HepG2 (cell line): ENCODE data around the gene ARHGAP22. TPM values are rescaled to one million over a fixed set of nuclear protein-coding genes. Genes with fewer than 3 reads are reported as not detected.

Experiments used
- ATAC-seq: fragments of 200-7000 bp; cut with Tn5 transposase; 3 replicates; pipeline ENCODE4 v1.9.1; 2020; ENCODE audit warnings: mild to moderate bottlenecking, moderate library complexity
- BruUV-seq: library from RNA; stranded (reverse); fragments of 400-500 nt; replicated peaks from 2 replicates; lab custom pipeline; 2021; lab: Mats Ljungman, UMichigan
- CTCF ChIA-PET: fragments of 300-600 bp; formaldehyde crosslinking; extraction: SDS; loops from one replicate; lab custom pipeline; 2021; ENCODE audit warnings: low total read pairs, inconsistent platforms, low intra/inter-chr PET ratio; lab: Yijun Ruan, JAX
- POLR2A ChIA-PET: fragments of 350-600 bp; sonication (Branson Sonifier 250); formaldehyde crosslinking; loops from one replicate; lab custom pipeline; 2020; ENCODE audit warnings: antibody characterized with exemption, inconsistent platforms; lab: Yijun Ruan, JAX
- DNase-seq: peaks from one replicate; pipeline ENCODE4 v3.0.0-alpha.2; 2015; ENCODE audit warnings: low spot score
- FAIRE-seq: peaks from 3 replicates; lab custom pipeline; 2011; peaks lifted over from hg19 to GRCh38; lab: Jason Lieb, UNC
- H2AFZ ChIP-seq: one replicate; pipeline ENCODE4 v1.6.1; 2011; ENCODE audit warnings: low read length, inconsistent platforms
- H3K27ac ChIP-seq: fragments of 300-600 bp; 3 replicates; pipeline ENCODE4 v1.8.0; 2011; ENCODE audit warnings: mixed run types, mild to moderate bottlenecking, mixed read lengths, low read length, inconsistent platforms; ENCODE audit not compliant: insufficient read depth; ENCODE audit errors: extremely low read length
- H3K27me3 ChIP-seq, 2 experiments: fragments of 200-600 bp in 1 of 2; 2 replicates in 1 of 2; 3 replicates in 1 of 2; pipeline versions ENCODE4 v1.6.0 to v1.8.0; 2011; ENCODE audit warnings: low read length in 2 of 2, mild to moderate bottlenecking in 2 of 2, moderate library complexity in 2 of 2, inconsistent platforms in 1 of 2; ENCODE audit not compliant: insufficient read depth in 2 of 2, control insufficient read depth in 1 of 2
- H3K36me3 ChIP-seq, 2 experiments: fragments of 200-600 bp in 1 of 2; replicated peaks in 1 of 2; 2 replicates in 1 of 2; 3 replicates in 1 of 2; pipeline versions ENCODE4 v1.5.1 to v1.8.0; 2011; ENCODE audit warnings: low read length in 2 of 2, inconsistent platforms in 1 of 2; ENCODE audit not compliant: insufficient read depth in 2 of 2, control insufficient read depth in 1 of 2
- H3K4me1 ChIP-seq: 2 replicates; pipeline ENCODE4 v1.5.1; 2012; ENCODE audit warnings: low read length, inconsistent platforms; ENCODE audit not compliant: insufficient read depth
- H3K4me2 ChIP-seq: 2 replicates; pipeline ENCODE4 v1.6.0; 2011; ENCODE audit warnings: low read depth, low read length, inconsistent platforms
- H3K4me3 ChIP-seq, 3 experiments: fragments of 200-600 bp in 1 of 3; sonication (generic), shearing (Covaris generic) in 1 of 3; replicated peaks in 1 of 3; 2 replicates each; pipeline ENCODE4 v1.5.1; 2011 to 2016; ENCODE audit warnings: low read length in 3 of 3, inconsistent platforms in 2 of 3, low read depth in 2 of 3, mild to moderate bottlenecking in 2 of 3, control low read depth in 1 of 3, mixed read lengths in 1 of 3; ENCODE audit not compliant: insufficient read depth in 1 of 3
- H3K79me2 ChIP-seq: one replicate; pipeline ENCODE4 v1.6.1; 2011; ENCODE audit warnings: low read length, inconsistent platforms; ENCODE audit not compliant: insufficient read depth
- H3K9ac ChIP-seq: 2 replicates; pipeline ENCODE4 v1.6.0; 2011; ENCODE audit warnings: mild to moderate bottlenecking, low read depth, low read length, inconsistent platforms; ENCODE audit not compliant: insufficient read depth
- H3K9me3 ChIP-seq: 2 replicates; pipeline ENCODE4 v1.5.1; 2012; ENCODE audit warnings: mild to moderate bottlenecking, low read length
- H4K20me1 ChIP-seq: 2 replicates; pipeline ENCODE4 v1.6.0; 2011; ENCODE audit warnings: inconsistent platforms, mild to moderate bottlenecking, low read length, moderate library complexity; ENCODE audit not compliant: insufficient read depth
- CCDC6 ChIP-seq: sonication (generic); formaldehyde crosslinking; IDR thresholded peaks from 2 replicates; pipeline ENCODE4 v1.8.1; 2022; ENCODE audit warnings: mild to moderate bottlenecking, missing genetic modification reagents, moderate library complexity
- E2F1 ChIP-seq: sonication (generic); formaldehyde crosslinking; IDR thresholded peaks from 2 replicates; pipeline ENCODE4 v1.5.0; 2020; ENCODE audit warnings: missing genetic modification reagents
- KDM3A ChIP-seq: IDR thresholded peaks from 2 replicates; pipeline ENCODE4 v1.6.1; 2018; ENCODE audit warnings: low read depth, missing compliant biosample characterization
- RBM22 ChIP-seq: fragments of 200-400 bp; formaldehyde crosslinking; optimal IDR thresholded peaks from 2 replicates; pipeline ENCODE3; 2017; ENCODE audit warnings: mild to moderate bottlenecking, low read length, moderate library complexity
- REXO4 ChIP-seq: sonication (generic); formaldehyde crosslinking; IDR thresholded peaks from 2 replicates; pipeline ENCODE4 v1.8.0; 2022; ENCODE audit warnings: missing genetic modification reagents, mild to moderate bottlenecking, borderline replicate concordance
- SOX6 ChIP-seq, 2 experiments: fragments of 450-650 bp in 1 of 2; sonication (generic) in 1 of 2; formaldehyde crosslinking in 1 of 2; IDR thresholded peaks; 2 replicates each; pipeline versions ENCODE4 v1.4.0 to v1.6.1; 2017 to 2020; ENCODE audit warnings: antibody characterized with exemption in 1 of 2, mild to moderate bottlenecking in 1 of 2, missing genetic modification reagents in 1 of 2
- ZHX2 ChIP-seq, 2 experiments: sonication (generic) in 1 of 2; formaldehyde crosslinking in 1 of 2; IDR thresholded peaks; 2 replicates each; pipeline versions ENCODE4 v1.6.1 to v1.9.0; 2014 to 2022; ENCODE audit warnings: antibody characterized with exemption in 1 of 2, borderline replicate concordance in 1 of 2, inconsistent platforms in 1 of 2, low read depth in 1 of 2, missing genetic modification reagents in 1 of 2
- ZNF230 ChIP-seq: sonication (generic); formaldehyde crosslinking; IDR thresholded peaks from 2 replicates; pipeline ENCODE4 v1.4.0; 2020; ENCODE audit warnings: mild to moderate bottlenecking, missing genetic modification reagents
- ZNF296 ChIP-seq: sonication (generic); formaldehyde crosslinking; conservative IDR thresholded peaks from 2 replicates; pipeline ENCODE4 v1.5.0; 2020; ENCODE audit warnings: mild to moderate bottlenecking, missing genetic modification reagents
- WGBS: methylation state at CpG from one replicate; pipeline ENCODE4 v1.1.6; 2017; ENCODE audit warnings: low lambda C conversion rate; 5-methylcytosine and 5-hydroxymethylcytosine counted together
- in situ Hi-C: cut with HindIII; loops from 2 replicates; pipeline ENCODE4 v1.10.0; 2017; ENCODE audit warnings: low pct_unique_long_range_greater_than_20kb; ENCODE audit not compliant: extremely low pct_ligation_motif_present
- intact Hi-C: fragments of 100-400 bp; cut with micrococcal nuclease; formaldehyde crosslinking; loops from one replicate; pipeline ENCODE4 v1.10.0; 2022; ENCODE audit not compliant: unreplicated experiment
- polyA plus RNA-seq, 8 experiments: library from polyadenylated mRNA; depleted of rRNA in 3 of 8; stranded (reverse) in 7 of 8; unstranded in 1 of 8; fragments of >200 nt; fragmentation: Illumina TruSeq in 4 of 8; extraction: Trizol in 4 of 8; gene quantifications; 2 replicates each; pipeline versions ENCODE4 v1.2.1 to v1.2.3, GENCODE V29; 2011 to 2016; ENCODE audit warnings: low read depth in 4 of 8, missing spikeins in 1 of 8, mixed read lengths in 1 of 8; ENCODE audit not compliant: insufficient read depth in 1 of 8
- total RNA-seq, 5 experiments: library from RNA; depleted of rRNA; stranded (reverse); fragments of >200 nt; fragmentation: Illumina TruSeq; extraction: Trizol; gene quantifications; 2 replicates each; pipeline ENCODE4 v1.2.3, GENCODE V29; 2016; ENCODE audit warnings: low read depth in 1 of 5
- TF ChIP-seq, protein P1 (sequence below): sonication (generic); formaldehyde crosslinking; IDR thresholded peaks from 2 replicates; pipeline ENCODE4 v1.4.0; 2020; ENCODE audit warnings: mild to moderate bottlenecking, missing genetic modification reagents
- TF ChIP-seq, protein P2 (sequence below): sonication (generic); formaldehyde crosslinking; conservative IDR thresholded peaks from 2 replicates; pipeline ENCODE4 v1.4.0; 2020; ENCODE audit warnings: missing genetic modification reagents

ARHGAP22 gene
- total and polyA plus RNA-seq, 2 of the 13 experiments (the other 11 are each of a cell fraction or from before 2014, with no cell fraction given), result 0.08 to 0.38 TPM

DNA sequence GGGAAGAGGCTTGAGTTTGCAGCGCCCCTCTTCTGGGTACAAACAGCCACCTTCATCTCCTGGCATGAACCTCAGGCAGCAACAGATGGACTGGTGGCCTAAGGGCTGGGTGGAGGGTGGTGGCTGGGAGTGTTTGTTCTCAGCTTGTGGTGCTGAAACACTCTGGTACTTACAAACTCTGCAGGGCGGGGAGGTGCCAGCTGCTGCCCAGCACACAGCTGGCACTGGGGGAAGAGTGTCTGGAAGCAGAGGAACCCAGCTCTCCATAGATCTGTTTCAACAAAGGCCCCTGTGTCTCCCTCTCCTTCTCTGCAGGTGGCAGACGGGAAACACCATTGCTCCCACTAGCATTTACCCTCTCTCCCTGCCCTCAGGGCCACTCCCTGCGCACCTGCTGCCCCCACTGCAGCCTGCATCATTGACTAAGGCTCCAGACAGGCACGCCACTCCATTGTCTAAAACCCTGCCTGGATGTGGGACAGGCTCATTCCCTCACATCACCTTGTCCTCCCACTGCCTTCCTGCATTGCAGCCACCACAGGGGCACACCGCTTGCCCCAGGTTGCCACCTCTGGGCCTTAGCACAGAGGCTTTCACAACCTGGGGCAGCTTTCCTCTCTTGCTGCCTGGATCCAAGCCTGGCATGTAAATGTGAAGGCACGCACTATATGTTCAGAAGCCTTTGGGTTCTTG, 6.5 kb downstream of the ARHGAP22 start:
- Histone ChIP-seq H3K9me3 (no peaks in the 10 kb centered on the region), H3K27me3 (peaks cover 0 to 6% of the 10 kb centered on the region in 2 experiments; a peak in 1 of 5 replicates), H3K4me1 (no peaks in the 10 kb centered on the region), H3K9ac (no peak overlapping the region), H3K4me2 (no peak overlapping the region), H4K20me1 (no peaks in the 10 kb centered on the region), H2AFZ (no peak overlapping the region), H3K79me2 (no peaks in the 10 kb centered on the region), H3K4me3 (no peak overlapping the region), H3K27ac (no peak overlapping the region), H3K36me3 (no peaks in the 10 kb centered on the region)
- DNase-seq (no peak), ATAC-seq (no peak), FAIRE-seq (no peak)
- intact Hi-C loops (no loop called here), in situ Hi-C loops (no loop called here)
- ChIA-PET CTCF (no interaction called here), POLR2A (no interaction called here)
- TF ChIP-seq CCDC6 (CRISPR knock-in tag) (no peak), E2F1 (CRISPR knock-in tag) (no peak), KDM3A (CRISPR knock-in tag) (no peak), ZNF296 (CRISPR knock-in tag) (no peak), RBM22 (no peak), ZHX2 (IDR thresholded peaks at IDR 0.05; ENCODE audit: low read depth) (no peak), ZHX2 (CRISPR knock-in tag; IDR thresholded peaks at IDR 0.05; ENCODE audit: borderline replicate concordance) (no peak), REXO4 (CRISPR knock-in tag) (no peak), SOX6 (IDR thresholded peaks at IDR 0.05) (no peak), SOX6 (CRISPR knock-in tag; IDR thresholded peaks at IDR 0.05) (no peak), ZNF230 (no peak)
- TF ChIP-seq, protein P1, sequence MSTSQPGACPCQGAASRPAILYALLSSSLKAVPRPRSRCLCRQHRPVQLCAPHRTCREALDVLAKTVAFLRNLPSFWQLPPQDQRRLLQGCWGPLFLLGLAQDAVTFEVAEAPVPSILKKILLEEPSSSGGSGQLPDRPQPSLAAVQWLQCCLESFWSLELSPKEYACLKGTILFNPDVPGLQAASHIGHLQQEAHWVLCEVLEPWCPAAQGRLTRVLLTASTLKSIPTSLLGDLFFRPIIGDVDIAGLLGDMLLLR (CRISPR knock-in tag), result no peak
- TF ChIP-seq, protein P2, sequence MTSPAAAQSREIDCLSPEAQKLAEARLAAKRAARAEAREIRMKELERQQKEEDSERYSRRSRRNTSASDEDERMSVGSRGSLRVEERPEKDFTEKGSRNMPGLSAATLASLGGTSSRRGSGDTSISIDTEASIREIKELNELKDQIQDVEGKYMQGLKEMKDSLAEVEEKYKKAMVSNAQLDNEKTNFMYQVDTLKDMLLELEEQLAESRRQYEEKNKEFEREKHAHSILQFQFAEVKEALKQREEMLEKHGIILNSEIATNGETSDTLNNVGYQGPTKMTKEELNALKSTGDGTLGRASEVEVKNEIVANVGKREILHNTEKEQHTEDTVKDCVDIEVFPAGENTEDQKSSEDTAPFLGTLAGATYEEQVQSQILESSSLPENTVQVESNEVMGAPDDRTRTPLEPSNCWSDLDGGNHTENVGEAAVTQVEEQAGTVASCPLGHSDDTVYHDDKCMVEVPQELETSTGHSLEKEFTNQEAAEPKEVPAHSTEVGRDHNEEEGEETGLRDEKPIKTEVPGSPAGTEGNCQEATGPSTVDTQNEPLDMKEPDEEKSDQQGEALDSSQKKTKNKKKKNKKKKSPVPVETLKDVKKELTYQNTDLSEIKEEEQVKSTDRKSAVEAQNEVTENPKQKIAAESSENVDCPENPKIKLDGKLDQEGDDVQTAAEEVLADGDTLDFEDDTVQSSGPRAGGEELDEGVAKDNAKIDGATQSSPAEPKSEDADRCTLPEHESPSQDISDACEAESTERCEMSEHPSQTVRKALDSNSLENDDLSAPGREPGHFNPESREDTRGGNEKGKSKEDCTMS (CRISPR knock-in tag), result no peak
- BruUV-seq, result no TSS peak
- WGBS, result 32% methylated on average over 5 of the region's 7 CpGs
